ENCODE results near the gene GIPC3. TPM values are rescaled to one million over a fixed set of nuclear protein-coding genes. Genes with fewer than 3 reads are reported as not detected.

The GIPC3 gene
- total RNA-seq, 4 donors from 2014 or later, result 0.66 to 4.5 (median 1.7) TPM

DNA sequence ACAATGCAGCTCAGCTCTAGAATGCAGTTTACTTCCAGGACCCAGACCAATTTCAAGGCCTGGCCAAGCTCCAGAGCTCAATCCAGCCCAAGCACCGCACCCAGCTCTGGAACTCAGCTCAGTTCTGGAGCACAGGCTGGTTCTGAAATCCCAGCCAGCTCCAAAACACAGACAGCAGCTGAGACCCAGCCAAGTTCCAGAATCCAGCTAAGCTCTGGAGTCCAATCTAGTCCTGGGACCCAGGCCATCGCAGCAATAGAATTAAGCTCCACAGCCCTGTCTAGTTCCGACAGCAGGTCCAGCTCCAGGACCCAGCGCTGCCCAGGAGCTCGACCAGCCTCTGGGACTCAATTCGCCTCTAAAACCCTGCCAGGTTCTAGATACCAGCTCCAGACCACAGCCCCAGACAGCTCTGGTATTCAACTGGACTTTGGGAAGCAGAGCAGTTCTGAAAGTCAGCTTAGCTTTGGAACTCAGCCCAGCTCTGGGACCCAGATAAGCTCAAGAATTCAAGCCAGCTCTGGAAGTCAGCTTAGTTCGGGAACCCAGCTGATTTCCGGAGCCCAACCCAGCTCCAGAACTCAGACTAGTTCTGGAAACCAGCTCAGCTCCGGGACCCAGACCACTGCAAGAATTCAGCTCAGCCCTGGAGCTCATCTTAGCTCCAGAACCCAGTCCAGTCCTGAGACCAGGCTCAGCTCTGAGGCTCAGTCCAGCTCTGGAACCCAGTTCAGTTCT lies 6.8 kb downstream of the GIPC3 start:
- no peak for TF ChIP-seq CTCF (IDR thresholded peaks at IDR 0.05; ENCODE audit: low read depth)

DNA sequence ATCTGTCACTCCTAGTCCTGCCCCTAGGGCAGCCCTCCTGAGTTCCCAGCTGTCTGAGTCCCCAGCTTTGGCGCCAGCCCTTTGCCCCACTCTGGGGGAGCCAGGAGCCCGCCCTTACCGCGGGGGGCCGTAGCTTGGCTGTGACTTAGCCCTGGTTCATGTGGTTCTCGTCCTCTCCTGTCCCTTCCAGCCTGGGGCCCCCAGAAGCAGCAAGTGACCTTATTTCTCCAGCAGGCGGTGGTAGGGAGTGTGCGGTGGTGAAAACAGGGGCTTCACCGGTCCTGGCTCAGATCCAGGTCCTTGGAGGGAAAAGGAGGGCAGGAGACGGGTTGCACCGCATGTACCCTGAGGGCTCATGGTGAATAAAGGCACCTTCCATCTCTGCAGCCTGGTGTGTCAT lies 7.9 kb downstream of the GIPC3 start:
- no peak for TF ChIP-seq CTCF (IDR thresholded peaks at IDR 0.05; ENCODE audit: low read depth)

GRCh38 chr19:3595521-3596061 lies 10.3 kb downstream of the GIPC3 start:
- TF ChIP-seq CTCF (IDR thresholded peaks at IDR 0.05; ENCODE audit: low read depth), result no peak

- no peak for TF ChIP-seq CTCF (IDR thresholded peaks at IDR 0.05; ENCODE audit: low read depth)
Measured at GRCh38 chr19:3599776-3600187, 14.5 kb downstream of the GIPC3 start.

GRCh38 chr19:3601021-3601420 lies 15.7 kb downstream of the GIPC3 start:
- TF ChIP-seq CTCF (IDR thresholded peaks at IDR 0.05; ENCODE audit: low read depth), result no peak

DNA sequence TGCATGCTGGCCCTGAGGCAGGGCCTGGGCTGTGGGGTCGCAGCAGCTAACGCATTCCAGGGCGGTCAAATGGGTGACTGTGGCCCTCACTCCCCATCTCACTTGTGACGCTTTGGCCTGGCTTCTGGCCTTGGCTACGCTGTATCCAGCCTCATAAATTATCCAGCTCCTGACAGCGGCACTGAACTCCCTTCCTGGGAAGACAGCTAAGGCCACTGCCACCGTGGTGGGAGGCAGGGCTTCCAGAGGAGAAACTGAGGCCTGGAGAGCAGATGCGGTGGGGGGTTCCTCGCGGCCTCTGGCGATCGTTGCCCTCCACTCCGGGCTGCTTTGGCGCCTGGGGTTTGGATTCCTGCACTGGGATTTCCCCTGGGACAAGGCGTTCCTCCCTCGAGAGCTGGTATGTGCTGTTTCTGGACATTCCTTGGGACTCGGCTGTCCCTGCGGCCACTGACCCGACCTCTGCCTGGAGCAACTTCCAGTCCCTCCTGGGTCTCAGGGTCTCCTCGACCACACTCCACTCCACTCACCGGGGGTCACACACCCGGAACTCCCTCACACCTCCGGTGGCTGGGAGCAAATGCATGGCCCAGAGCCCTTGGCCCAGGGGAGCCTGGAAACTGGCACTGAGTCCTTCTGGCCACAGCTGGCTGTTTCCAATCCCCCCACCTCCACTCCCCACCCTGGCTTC lies 18.0 kb downstream of the GIPC3 start:
- TF ChIP-seq CTCF (IDR thresholded peaks at IDR 0.05; ENCODE audit: low read depth), result no peak

DNA sequence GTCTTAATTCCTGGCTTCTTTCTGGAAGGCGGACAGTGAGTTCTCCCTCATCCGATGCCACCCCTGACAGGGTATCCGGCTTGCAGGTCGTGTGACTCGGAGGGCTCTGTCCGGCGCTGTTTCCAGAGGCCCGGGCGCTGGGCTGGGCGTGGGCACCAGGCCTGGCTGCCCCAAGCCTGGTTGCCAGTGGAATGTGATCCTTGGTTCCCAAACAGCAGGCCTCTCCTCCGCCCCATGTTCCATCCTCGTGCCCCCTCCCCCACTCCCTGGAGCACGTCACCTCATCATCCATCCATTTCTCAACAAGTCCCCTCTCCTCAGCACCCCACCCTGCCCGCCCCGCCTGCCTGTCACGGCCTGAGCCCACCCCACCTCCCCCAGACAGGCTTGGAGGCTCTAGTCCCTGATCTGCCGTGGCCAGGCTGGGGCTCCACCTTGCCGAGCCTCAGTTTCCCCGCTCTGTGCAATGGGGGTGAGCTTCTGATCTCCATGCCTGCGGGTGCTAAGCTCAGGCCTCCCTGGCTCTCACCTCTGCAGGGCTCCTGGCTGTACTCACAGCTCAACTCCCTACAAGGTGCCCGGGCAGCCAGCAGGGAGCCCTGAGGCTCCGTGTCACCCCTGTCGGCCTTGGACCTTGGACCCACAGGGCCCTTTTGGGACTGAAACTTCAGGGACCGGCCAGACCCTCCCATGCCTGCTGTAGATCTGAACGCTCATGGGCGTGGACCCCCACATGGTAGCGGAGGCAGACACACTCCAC lies 19.1 kb downstream of the GIPC3 start:
- TF ChIP-seq CTCF (IDR thresholded peaks at IDR 0.05; ENCODE audit: low read depth), result no peak

Measured in subcutaneous adipose tissue (tissue), 4 donors.